Activated gamma-delta T cell treated with anti-CD3 and anti-CD28 coated beads, Interleukin-2, amount 50 U/mL, for 16 hours (primary cell): ENCODE results near the gene MYH10.

ENCODE experiments used
- DNase-seq: peaks from one replicate; pipeline ENCODE4 v3.0.0-alpha.2; 2020; ENCODE audit warnings: low read depth

Gene MYH10

GRCh38 chr17:8649157-8650118 is 18.9 kb upstream of the MYH10 start:
- no peak for DNase-seq

- DNase-seq: no peak
Measured at GRCh38 chr17:8647956-8648355, 17.4 kb upstream of the MYH10 start.

GRCh38 chr17:8647202-8647601 is 16.7 kb upstream of the MYH10 start:
- no peak for DNase-seq

- no peak for DNase-seq
Measured at GRCh38 chr17:8644507-8644902, 14.0 kb upstream of the MYH10 start.

GRCh38 chr17:8643855-8644506 is 13.5 kb upstream of the MYH10 start:
- DNase-seq: no peak

GRCh38 chr17:8639709-8640108 is 9.2 kb upstream of the MYH10 start:
- DNase-seq: no peak

- no peak for DNase-seq
Measured at GRCh38 chr17:8632061-8632460, 1.5 kb upstream of the MYH10 start.

GRCh38 chr17:8631554-8631877 is 991 bp upstream of the MYH10 start:
- no peak for DNase-seq

- DNase-seq: peak; percentile 79
Measured at GRCh38 chr17:8630802-8631553, 453 bp upstream of the MYH10 start.

GRCh38 chr17:8629371-8630226 is 926 bp downstream of the MYH10 start:
- no peak for DNase-seq

GRCh38 chr17:8628609-8629169 is 1.8 kb downstream of the MYH10 start:
- no peak for DNase-seq

- no peak for DNase-seq
Measured at GRCh38 chr17:8628172-8628571, 2.4 kb downstream of the MYH10 start.

GRCh38 chr17:8623591-8623990 is 6.9 kb downstream of the MYH10 start:
- DNase-seq: no peak

GRCh38 chr17:8622191-8622590 is 8.3 kb downstream of the MYH10 start:
- DNase-seq: no peak

- DNase-seq: no peak
Measured at GRCh38 chr17:8621585-8621984, 8.9 kb downstream of the MYH10 start.

- no peak for DNase-seq
Measured at GRCh38 chr17:8619294-8619693, 11.2 kb downstream of the MYH10 start.

- no peak for DNase-seq
Measured at GRCh38 chr17:8618825-8619224, 11.7 kb downstream of the MYH10 start.

GRCh38 chr17:8614988-8615387 is 15.5 kb downstream of the MYH10 start:
- no peak for DNase-seq

- DNase-seq: no peak
Measured at GRCh38 chr17:8611619-8612298, 18.8 kb downstream of the MYH10 start.

GRCh38 chr17:8611137-8611536 is 19.4 kb downstream of the MYH10 start:
- DNase-seq: no peak

GRCh38 chr17:8610558-8610957 is 20.0 kb downstream of the MYH10 start:
- DNase-seq: no peak
